GM21381 (cell line): Measurements from ENCODE around the gene HEMK1.

Source experiments
- ATAC-seq: cut with Tn5 transposase; IDR thresholded peaks from one replicate; pipeline ENCODE4 v1.9.1; 2021; ENCODE audit warnings: mild to moderate bottlenecking, moderate library complexity; ENCODE audit not compliant: unreplicated experiment

The HEMK1 gene

GRCh38 chr3:50612234-50612882 is 43.0 kb downstream of the HEMK1 start:
- no peak for ATAC-seq

GRCh38 chr3:50612970-50613846 is 43.9 kb downstream of the HEMK1 start:
- ATAC-seq, result no peak

GRCh38 chr3:50615190-50615589 is 45.9 kb downstream of the HEMK1 start:
- no peak for ATAC-seq

- ATAC-seq, result peak; percentile 37
Observed at GRCh38 chr3:50616003-50616769, 46.9 kb downstream of the HEMK1 start.

- peak; percentile 55 for ATAC-seq
Observed at GRCh38 chr3:50616770-50617095, 47.4 kb downstream of the HEMK1 start.

- ATAC-seq, result peak; percentile 5
Observed at GRCh38 chr3:50617096-50617791, 47.9 kb downstream of the HEMK1 start, which contains the start of gene MAPKAPK3. Gene MAPKAPK3 (plus strand): TSS chr3:50617151. CDS start chr3:50617566, 415 bp downstream.

- no peak for ATAC-seq
Observed at GRCh38 chr3:50617911-50618481, 48.7 kb downstream of the HEMK1 start.

- no peak for ATAC-seq
Observed at GRCh38 chr3:50620420-50620819, 51.1 kb downstream of the HEMK1 start.

GRCh38 chr3:50620820-50621219 is 51.5 kb downstream of the HEMK1 start:
- no peak for ATAC-seq

- no peak for ATAC-seq
Observed at GRCh38 chr3:50622881-50623280, 53.6 kb downstream of the HEMK1 start.

- ATAC-seq, result peak; percentile 43
Observed at GRCh38 chr3:50623840-50624474, 54.6 kb downstream of the HEMK1 start.

- no peak for ATAC-seq
Observed at GRCh38 chr3:50624634-50625033, 55.3 kb downstream of the HEMK1 start.

GRCh38 chr3:50625231-50626182 is 56.2 kb downstream of the HEMK1 start:
- no peak for ATAC-seq

GRCh38 chr3:50626401-50626800 is 57.1 kb downstream of the HEMK1 start:
- no peak for ATAC-seq

GRCh38 chr3:50627407-50628051 is 58.2 kb downstream of the HEMK1 start:
- ATAC-seq, result no peak

- ATAC-seq, result no peak
Observed at GRCh38 chr3:50628601-50629000, 59.3 kb downstream of the HEMK1 start.

- ATAC-seq, result no peak
Observed at GRCh38 chr3:50630394-50630793, 61.1 kb downstream of the HEMK1 start.

GRCh38 chr3:50630877-50631276 is 61.6 kb downstream of the HEMK1 start:
- ATAC-seq, result no peak
